Activated naive CD8-positive, alpha-beta T cell treated with anti-CD3 and anti-CD28 coated beads, Interleukin-2, amount 10 ng/mL, durations not matched to agents 7 days and 5 days (primary cell): ENCODE data around the gene FLOT2. TPM values are rescaled to one million over a fixed set of nuclear protein-coding genes. Genes with fewer than 3 reads are reported as not detected.

Experiments used
- ATAC-seq: fragments of 150-1000 bp; cut with Tn5 transposase; one replicate; pipeline ENCODE4 v1.10.0; 2021; ENCODE audit warnings: low read depth, moderate library complexity
- POLR2A ChIA-PET: fragments of 350-600 bp; sonication (Branson Sonifier 250); formaldehyde crosslinking; loops from one replicate; lab custom pipeline; 2021; ENCODE audit warnings: antibody characterized with exemption; lab: Charles Lee
- DNase-seq: peaks from one replicate; pipeline ENCODE4 v3.0.0; 2021
- H3K27ac Mint-ChIP-seq: one replicate; pipeline ENCODE4 v1.8.0; 2022; ENCODE audit warnings: mild to moderate bottlenecking, mixed read lengths
- H3K27me3 Mint-ChIP-seq: one replicate; pipeline ENCODE4 v1.8.0; 2022; ENCODE audit warnings: mild to moderate bottlenecking, moderate library complexity, mixed read lengths
- H3K36me3 Mint-ChIP-seq: one replicate; pipeline ENCODE4 v1.8.0; 2021; ENCODE audit warnings: mild to moderate bottlenecking, mixed read lengths
- H3K4me1 Mint-ChIP-seq: one replicate; pipeline ENCODE4 v1.8.0; 2021; ENCODE audit warnings: mixed read lengths
- H3K4me3 Mint-ChIP-seq: one replicate; pipeline ENCODE4 v1.8.0; 2022; ENCODE audit warnings: mild to moderate bottlenecking, moderate library complexity, mixed read lengths
- H3K9me3 Mint-ChIP-seq: one replicate; pipeline ENCODE4 v1.8.0; 2021; ENCODE audit warnings: mixed read lengths
- total RNA-seq, 2 experiments: library from RNA; stranded (reverse); gene quantifications; one replicate each; pipeline ENCODE4 v1.2.3, GENCODE V29; 2021

Gene FLOT2
- total RNA-seq, 2 experiments from 2014 or later, result 195 to 216 TPM

GRCh38 chr17:28929787-28930186, 32.3 kb upstream of the FLOT2 start:
- peaks cover 1% of the 10 kb centered on the region for H3K9me3 Mint-ChIP-seq
- no peak overlapping the region for H3K4me3 Mint-ChIP-seq

GRCh38 chr17:28928061-28928460, 30.5 kb upstream of the FLOT2 start:
- H3K27me3 Mint-ChIP-seq, result no peaks in the 10 kb centered on the region
- peaks cover 35% of the 10 kb centered on the region for H3K4me1 Mint-ChIP-seq
- DNase-seq (no peak), ATAC-seq (no peak)
- peaks cover 1% of the 10 kb centered on the region for H3K9me3 Mint-ChIP-seq
- H3K36me3 Mint-ChIP-seq, result peaks cover 51% of the 10 kb centered on the region
- POLR2A ChIA-PET, result interaction anchor here (1.6 to 2.1 kb wide), 2 partner anchors 21 to 30 kb away, joined by 4 to 9 read pairs; partner anchors contain the start of gene FLOT2
- H3K4me3 Mint-ChIP-seq, result no peak overlapping the region
- H3K27ac Mint-ChIP-seq, result peak overlapping the region; percentile 59

More at GRCh38 chr17:28929787-28930186, 32.3 kb upstream of the FLOT2 start:
- Mint-ChIP-seq H3K36me3 (peaks cover 51% of the 10 kb centered on the region), H3K27me3 (no peaks in the 10 kb centered on the region), H3K27ac (peak overlapping the region; percentile 2), H3K4me1 (peaks cover 35% of the 10 kb centered on the region)
- DNase-seq (no peak), ATAC-seq (no peak)
- POLR2A ChIA-PET, result interaction anchor here (2.1 kb wide), 1 partner anchor 20 kb away, joined by 9 read pairs; no protein-coding TSS in a partner anchor

GRCh38 chr17:28926786-28927185, 29.3 kb upstream of the FLOT2 start:
- POLR2A ChIA-PET, result interaction anchor here (0.9 to 2.1 kb wide), 7 partner anchors 10 to 207 kb away, joined by 3 to 10 read pairs (median 4); partner anchors contain the start of genes FLOT2, PHF12, RPL23A and TLCD1
- no peak for ATAC-seq
- Mint-ChIP-seq H3K27ac (peak overlapping the region; percentile 88), H3K36me3 (peaks cover 52% of the 10 kb centered on the region), H3K27me3 (no peaks in the 10 kb centered on the region), H3K4me3 (no peak overlapping the region), H3K4me1 (peaks cover 35% of the 10 kb centered on the region), H3K9me3 (peaks cover 1% of the 10 kb centered on the region)
- DNase-seq, result no peak

GRCh38 chr17:28926366-28926765, 28.8 kb upstream of the FLOT2 start:
- Mint-ChIP-seq H3K27me3 (no peaks in the 10 kb centered on the region), H3K4me1 (peaks cover 35% of the 10 kb centered on the region), H3K27ac (peak overlapping the region; percentile 88), H3K36me3 (peaks cover 52% of the 10 kb centered on the region), H3K4me3 (peak overlapping the region; percentile 62), H3K9me3 (peaks cover 1% of the 10 kb centered on the region)
- no peak for DNase-seq
- ATAC-seq, result no peak
- POLR2A ChIA-PET, result interaction anchor here (0.6 to 2.1 kb wide), 6 partner anchors 10 to 206 kb away, joined by 3 to 10 read pairs (median 4); partner anchors contain the start of genes FLOT2, PHF12 and RPL23A

- Mint-ChIP-seq H3K4me1 (peaks cover 35% of the 10 kb centered on the region), H3K9me3 (peaks cover 1% of the 10 kb centered on the region), H3K27me3 (no peaks in the 10 kb centered on the region), H3K4me3 (peak overlapping the region; percentile 62), H3K36me3 (peaks cover 53% of the 10 kb centered on the region), H3K27ac (peak overlapping the region; percentile 88)
- DNase-seq (no peak), ATAC-seq (peak; percentile 87)
- POLR2A ChIA-PET, result interaction anchor here (0.6 to 2.1 kb wide), 4 partner anchors 24 to 199 kb away, joined by 3 to 10 read pairs (median 3); partner anchors contain the start of gene PHF12
Measured at GRCh38 chr17:28925912-28926365, 28.4 kb upstream of the FLOT2 start.

- POLR2A ChIA-PET, result no interaction called here
- Mint-ChIP-seq H3K27me3 (no peaks in the 10 kb centered on the region), H3K36me3 (peaks cover 37% of the 10 kb centered on the region), H3K27ac (no peak overlapping the region), H3K4me1 (peaks cover 9% of the 10 kb centered on the region), H3K4me3 (no peak overlapping the region), H3K9me3 (no peaks in the 10 kb centered on the region)
- ATAC-seq, result no peak
- DNase-seq, result no peak
Measured at GRCh38 chr17:28920201-28920600, 22.7 kb upstream of the FLOT2 start.

GRCh38 chr17:28918295-28918694, 20.8 kb upstream of the FLOT2 start:
- DNase-seq (no peak), ATAC-seq (no peak)
- peaks cover 38% of the 10 kb centered on the region for H3K36me3 Mint-ChIP-seq
- H3K4me3 Mint-ChIP-seq, result no peak overlapping the region
- no peaks in the 10 kb centered on the region for H3K27me3 Mint-ChIP-seq
- H3K4me1 Mint-ChIP-seq, result no peaks in the 10 kb centered on the region
- peak overlapping the region; percentile 19 for H3K27ac Mint-ChIP-seq
- no peaks in the 10 kb centered on the region for H3K9me3 Mint-ChIP-seq
- POLR2A ChIA-PET, result no interaction called here

GRCh38 chr17:28917465-28917864, 19.9 kb upstream of the FLOT2 start:
- Mint-ChIP-seq H3K4me1 (no peaks in the 10 kb centered on the region), H3K9me3 (no peaks in the 10 kb centered on the region), H3K4me3 (no peak overlapping the region), H3K27me3 (no peaks in the 10 kb centered on the region), H3K27ac (no peak overlapping the region), H3K36me3 (peaks cover 38% of the 10 kb centered on the region)
- ATAC-seq (no peak), DNase-seq (no peak)
- POLR2A ChIA-PET, result no interaction called here

- POLR2A ChIA-PET, result no interaction called here
- H3K36me3 Mint-ChIP-seq, result peaks cover 38% of the 10 kb centered on the region
- DNase-seq (no peak), ATAC-seq (no peak)
- no peaks in the 10 kb centered on the region for H3K27me3 Mint-ChIP-seq
- no peak overlapping the region for H3K27ac Mint-ChIP-seq
- H3K4me1 Mint-ChIP-seq, result no peaks in the 10 kb centered on the region
- H3K4me3 Mint-ChIP-seq, result no peak overlapping the region
- H3K9me3 Mint-ChIP-seq, result no peaks in the 10 kb centered on the region
Measured at GRCh38 chr17:28917029-28917428, 19.5 kb upstream of the FLOT2 start.

- Mint-ChIP-seq H3K4me1 (no peaks in the 10 kb centered on the region), H3K27me3 (no peaks in the 10 kb centered on the region), H3K36me3 (peaks cover 33% of the 10 kb centered on the region), H3K27ac (no peak overlapping the region), H3K4me3 (no peak overlapping the region), H3K9me3 (no peaks in the 10 kb centered on the region)
- peak; percentile 70 for ATAC-seq
- no peak for DNase-seq
- POLR2A ChIA-PET, result interaction anchor here (1.6 kb wide), 1 partner anchor 190 kb away, joined by 5 read pairs; no protein-coding TSS in a partner anchor
Measured at GRCh38 chr17:28916302-28916934, 18.9 kb upstream of the FLOT2 start.

- Mint-ChIP-seq H3K27ac (no peak overlapping the region), H3K27me3 (no peaks in the 10 kb centered on the region), H3K9me3 (no peaks in the 10 kb centered on the region), H3K36me3 (peaks cover 32% of the 10 kb centered on the region), H3K4me1 (no peaks in the 10 kb centered on the region), H3K4me3 (no peak overlapping the region)
- ATAC-seq, result no peak
- DNase-seq, result no peak
- POLR2A ChIA-PET, result interaction anchor here (1.6 kb wide), 1 partner anchor 186 kb away, joined by 3 read pairs; no protein-coding TSS in a partner anchor
Measured at GRCh38 chr17:28912938-28913333, 15.4 kb upstream of the FLOT2 start.

- Mint-ChIP-seq H3K27ac (no peak overlapping the region), H3K27me3 (no peaks in the 10 kb centered on the region), H3K4me3 (no peak overlapping the region), H3K4me1 (no peaks in the 10 kb centered on the region), H3K36me3 (peaks cover 33% of the 10 kb centered on the region), H3K9me3 (no peaks in the 10 kb centered on the region)
- DNase-seq (no peak), ATAC-seq (no peak)
- POLR2A ChIA-PET, result interaction anchor here (1.6 kb wide), 1 partner anchor 185 kb away, joined by 3 read pairs; no protein-coding TSS in a partner anchor
Measured at GRCh38 chr17:28912281-28912937, 14.9 kb upstream of the FLOT2 start.

- no peaks in the 10 kb centered on the region for H3K9me3 Mint-ChIP-seq
- H3K27me3 Mint-ChIP-seq, result no peaks in the 10 kb centered on the region
- no peak for DNase-seq
- no peaks in the 10 kb centered on the region for H3K4me1 Mint-ChIP-seq
- POLR2A ChIA-PET, result no interaction called here
- H3K27ac Mint-ChIP-seq, result no peak overlapping the region
- no peak overlapping the region for H3K4me3 Mint-ChIP-seq
- no peak for ATAC-seq
- H3K36me3 Mint-ChIP-seq, result peaks cover 39% of the 10 kb centered on the region
Measured at GRCh38 chr17:28911411-28912045, 14.0 kb upstream of the FLOT2 start.
